Endothelial cell of umbilical vein (primary cell): ENCODE measurements around the gene ANKRD12. TPM values are rescaled to one million over a fixed set of nuclear protein-coding genes. Genes with fewer than 3 reads are reported as not detected.

ENCODE experiments used
- BruUV-seq: library from RNA; stranded (reverse); fragments of 400-500 nt; replicated peaks from 2 replicates; lab custom pipeline; 2021; lab: Mats Ljungman, UMichigan
- CTCF ChIA-PET: fragments of 300-600, 350-600 bp; sonication (Branson Sonifier 250); formaldehyde crosslinking; loops from one replicate; lab custom pipeline; 2021; ENCODE audit warnings: antibody characterized with exemption, inconsistent platforms; lab: Charles Lee
- POLR2A ChIA-PET: fragments of 300-600, 350-600 bp; sonication (Branson Sonifier 250); formaldehyde crosslinking; loops from one replicate; lab custom pipeline; 2021; ENCODE audit warnings: antibody characterized with exemption, inconsistent platforms; lab: Charles Lee
- DNase-seq: peaks from one replicate; pipeline ENCODE4 v3.0.0-alpha.2; 2011; ENCODE audit warnings: low read depth, low spot score
- FAIRE-seq: peaks from 2 replicates; lab custom pipeline; 2011; peaks lifted over from hg19 to GRCh38; lab: Jason Lieb, UNC
- H2AFZ ChIP-seq: 2 replicates; pipeline ENCODE4 v1.6.0; 2012; ENCODE audit warnings: low read depth, low read length, control low read depth, inconsistent platforms
- H3K27ac ChIP-seq: 2 replicates; pipeline ENCODE4 v1.5.1; 2011; ENCODE audit warnings: low read depth, mild to moderate bottlenecking, control low read depth, low read length, moderate library complexity; ENCODE audit not compliant: insufficient read depth
- H3K27me3 ChIP-seq, 2 experiments: 2 replicates each; pipeline versions ENCODE4 v1.6.0 to v1.6.1; 2011; ENCODE audit warnings: low read length in 2 of 2, mixed read lengths in 1 of 2; ENCODE audit not compliant: control insufficient read depth in 2 of 2, insufficient read depth in 2 of 2
- H3K36me3 ChIP-seq, 2 experiments: 2 replicates in 1 of 2; 3 replicates in 1 of 2; pipeline ENCODE4 v1.5.1; 2011; ENCODE audit warnings: low read length in 2 of 2, mild to moderate bottlenecking in 1 of 2, moderate library complexity in 1 of 2; ENCODE audit not compliant: control insufficient read depth in 2 of 2, insufficient read depth in 2 of 2; ENCODE audit errors: extremely low read depth in 1 of 2
- H3K4me1 ChIP-seq: 3 replicates; pipeline ENCODE4 v1.5.1; 2011; ENCODE audit warnings: mild to moderate bottlenecking, low read length; ENCODE audit not compliant: control insufficient read depth, insufficient read depth; ENCODE audit errors: extremely low read depth
- H3K4me2 ChIP-seq: 2 replicates; pipeline ENCODE4 v1.6.1; 2011; ENCODE audit warnings: low read length, control low read depth, mixed read lengths; ENCODE audit not compliant: insufficient read depth
- H3K4me3 ChIP-seq, 3 experiments: fragments of 200-600 bp in 1 of 3; sonication (generic), shearing (Covaris generic) in 1 of 3; replicated peaks in 1 of 3; 2 replicates each; pipeline ENCODE4 v1.5.1; 2011 to 2016; ENCODE audit warnings: control low read depth in 3 of 3, low read length in 3 of 3, mild to moderate bottlenecking in 2 of 3, inconsistent platforms in 1 of 3, low read depth in 1 of 3, moderate library complexity in 1 of 3; ENCODE audit not compliant: insufficient read depth in 1 of 3
- H3K79me2 ChIP-seq: 2 replicates; pipeline ENCODE4 v1.6.0; 2012; ENCODE audit warnings: low read length, inconsistent platforms; ENCODE audit not compliant: control insufficient read depth, insufficient read depth
- H3K9ac ChIP-seq: replicated peaks from 2 replicates; pipeline ENCODE3; 2011; ENCODE audit warnings: low read length, control low read depth; ENCODE audit not compliant: insufficient read depth; ENCODE audit errors: extremely low read depth
- H3K9me1 ChIP-seq: replicated peaks from 3 replicates; pipeline ENCODE4 v1.6.0; 2011; ENCODE audit warnings: mild to moderate bottlenecking, low read length; ENCODE audit not compliant: control insufficient read depth, insufficient read depth; ENCODE audit errors: extremely low read depth
- H3K9me3 ChIP-seq: replicated peaks from 2 replicates; pipeline ENCODE4 v1.5.1; 2012; ENCODE audit warnings: low read length, inconsistent platforms; ENCODE audit not compliant: control insufficient read depth, insufficient read depth
- H4K20me1 ChIP-seq: replicated peaks from 2 replicates; pipeline ENCODE3; 2011; ENCODE audit warnings: mild to moderate bottlenecking, low read length; ENCODE audit not compliant: control insufficient read depth, insufficient read depth; ENCODE audit errors: extremely low read depth
- FOS ChIP-seq: IDR thresholded peaks from 2 replicates; pipeline ENCODE4 v1.6.1; 2011; ENCODE audit warnings: mild to moderate bottlenecking, low read length, moderate library complexity, borderline replicate concordance; ENCODE audit not compliant: insufficient read depth
- JUN ChIP-seq: IDR thresholded peaks from 2 replicates; pipeline ENCODE4 v1.6.1; 2011; ENCODE audit warnings: borderline replicate concordance, low read depth; ENCODE audit not compliant: insufficient read length, insufficient read depth
- POLR2A ChIP-seq: IDR thresholded peaks from 2 replicates; pipeline ENCODE4 v1.6.1; 2012; ENCODE audit warnings: low read depth, mild to moderate bottlenecking, control low read depth, low read length
- POLR2AphosphoS5 ChIP-seq: IDR thresholded peaks from 2 replicates; pipeline ENCODE4 v1.6.1; 2012; ENCODE audit warnings: low read depth, mild to moderate bottlenecking, control low read depth, low read length, moderate library complexity; ENCODE audit not compliant: insufficient read depth
- dilution Hi-C: fragments of 300-500 bp; cut with MboI; formaldehyde crosslinking; loops from one replicate; pipeline ENCODE4 v1.15.0; 2019; ENCODE audit warnings: low sequenced_read_pairs; ENCODE audit not compliant: extremely low pct_ligation_motif_present
- intact Hi-C: fragments of 100-400 bp; cut with micrococcal nuclease; formaldehyde crosslinking; loops from one replicate; pipeline ENCODE4 v1.10.0; 2022
- polyA plus RNA-seq, 4 experiments: library from polyadenylated mRNA; depleted of rRNA in 3 of 4; stranded (reverse) in 3 of 4; unstranded in 1 of 4; fragments of >200 nt; gene quantifications; 2 replicates each; pipeline versions ENCODE4 v1.2.1 to v1.2.3, GENCODE V29; 2011 to 2012; ENCODE audit warnings: missing spikeins in 1 of 4
- total RNA-seq: library from RNA; stranded (reverse); gene quantifications from 2 replicates; pipeline ENCODE4 v1.2.3, GENCODE V29; 2021
- TF ChIP-seq, protein P1 (sequence below), 2 donors: IDR thresholded peaks; 1 replicate in 1 of 2; 2 replicates in 1 of 2; pipeline ENCODE4 v1.5.1; 2011; ENCODE audit warnings: low read length in 2 of 2, mild to moderate bottlenecking in 2 of 2, moderate library complexity in 2 of 2, control low read depth in 1 of 2, inconsistent platforms in 1 of 2, low read depth in 1 of 2; ENCODE audit not compliant: insufficient read depth in 1 of 2; ENCODE audit errors: extremely low read depth in 1 of 2

Gene ANKRD12
- total and polyA plus RNA-seq, 2 donors (not counting 3 experiments of a cell fraction or from before 2014, with no cell fraction given): 1.5 to 25.4 TPM

- H3K4me3 ChIP-seq: no peak overlapping the region
- DNase-seq: no peak
- no peaks in the 10 kb centered on the region for H4K20me1 ChIP-seq
- H3K4me1 ChIP-seq: peaks cover 15% of the 10 kb centered on the region
- H3K27ac ChIP-seq: no peak overlapping the region
- BruUV-seq: no TSS peak
- H3K9me1 ChIP-seq: no peaks in the 10 kb centered on the region
- POLR2A ChIA-PET: no interaction called here
- TF ChIP-seq, protein P1, sequence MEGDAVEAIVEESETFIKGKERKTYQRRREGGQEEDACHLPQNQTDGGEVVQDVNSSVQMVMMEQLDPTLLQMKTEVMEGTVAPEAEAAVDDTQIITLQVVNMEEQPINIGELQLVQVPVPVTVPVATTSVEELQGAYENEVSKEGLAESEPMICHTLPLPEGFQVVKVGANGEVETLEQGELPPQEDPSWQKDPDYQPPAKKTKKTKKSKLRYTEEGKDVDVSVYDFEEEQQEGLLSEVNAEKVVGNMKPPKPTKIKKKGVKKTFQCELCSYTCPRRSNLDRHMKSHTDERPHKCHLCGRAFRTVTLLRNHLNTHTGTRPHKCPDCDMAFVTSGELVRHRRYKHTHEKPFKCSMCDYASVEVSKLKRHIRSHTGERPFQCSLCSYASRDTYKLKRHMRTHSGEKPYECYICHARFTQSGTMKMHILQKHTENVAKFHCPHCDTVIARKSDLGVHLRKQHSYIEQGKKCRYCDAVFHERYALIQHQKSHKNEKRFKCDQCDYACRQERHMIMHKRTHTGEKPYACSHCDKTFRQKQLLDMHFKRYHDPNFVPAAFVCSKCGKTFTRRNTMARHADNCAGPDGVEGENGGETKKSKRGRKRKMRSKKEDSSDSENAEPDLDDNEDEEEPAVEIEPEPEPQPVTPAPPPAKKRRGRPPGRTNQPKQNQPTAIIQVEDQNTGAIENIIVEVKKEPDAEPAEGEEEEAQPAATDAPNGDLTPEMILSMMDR (IDR thresholded peaks at IDR 0.05; ENCODE audit: extremely low read depth in 1 of 2, insufficient read depth in 1 of 2, low read depth in 1 of 2, low read length in 2 of 2): no peak
- TF ChIP-seq POLR2AphosphoS5: no peak
- no peak for TF ChIP-seq FOS
- CTCF ChIA-PET: interaction anchor here (0.7 kb wide), 1 partner anchor 19 kb away, joined by 3 read pairs; no protein-coding TSS in a partner anchor
- peaks cover 7 to 39% of the 10 kb centered on the region in 2 experiments for H3K36me3 ChIP-seq
- FAIRE-seq: no peak
- H3K79me2 ChIP-seq: peaks cover 48% of the 10 kb centered on the region
- H3K9me3 ChIP-seq: no peaks in the 10 kb centered on the region
- H2AFZ ChIP-seq: no peak overlapping the region
- H3K27me3 ChIP-seq: no peaks in the 10 kb centered on the region
- intact Hi-C loops (no loop called here), dilution Hi-C loops (no loop called here)
- H3K9ac ChIP-seq: no peak overlapping the region
- no peak overlapping the region for H3K4me2 ChIP-seq
Measured at GRCh38 chr18:9123520-9123919, 13.1 kb upstream of the ANKRD12 start.

DNA sequence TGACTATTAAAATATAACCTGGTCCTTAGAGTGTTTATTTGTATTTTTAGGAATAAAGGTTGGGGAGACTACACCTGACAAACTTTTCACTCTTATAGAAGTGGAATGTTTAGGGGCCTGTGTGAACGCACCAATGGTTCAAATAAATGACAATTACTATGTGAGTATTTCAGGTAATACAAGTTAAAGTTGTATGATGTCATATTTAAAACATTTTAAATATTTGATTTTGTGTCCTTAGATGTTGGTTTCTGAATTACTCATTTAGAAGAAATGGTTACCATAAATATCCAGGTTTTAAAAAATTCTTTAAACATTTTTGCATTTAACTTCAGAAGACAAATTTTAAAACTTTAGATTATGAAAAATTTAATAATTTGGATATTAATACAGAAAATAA lies 11.8 kb upstream of the ANKRD12 start:
- Histone ChIP-seq H2AFZ (no peak overlapping the region), H3K9me1 (no peaks in the 10 kb centered on the region), H3K27ac (no peak overlapping the region), H4K20me1 (no peaks in the 10 kb centered on the region), H3K4me3 (no peak overlapping the region), H3K4me2 (no peak overlapping the region), H3K4me1 (peaks cover 2% of the 10 kb centered on the region), H3K79me2 (peaks cover 42% of the 10 kb centered on the region), H3K27me3 (no peaks in the 10 kb centered on the region), H3K9ac (no peak overlapping the region), H3K9me3 (no peaks in the 10 kb centered on the region), H3K36me3 (peaks cover 12 to 44% of the 10 kb centered on the region in 2 experiments)
- dilution Hi-C loops: no loop called here
- CTCF ChIA-PET: interaction anchor here (0.8 to 3.5 kb wide), 3 partner anchors 7 to 12 kb away, joined by 3 to 11 read pairs (median 5); no protein-coding TSS in a partner anchor
- DNase-seq: no peak
- POLR2A ChIA-PET: interaction anchor here (0.7 kb wide), 1 partner anchor 7 kb away, joined by 3 read pairs; no protein-coding TSS in a partner anchor
- intact Hi-C loops: no loop called here
- TF ChIP-seq FOS (no peak), POLR2A (no peak), JUN (no peak)
- no TSS peak for BruUV-seq
- FAIRE-seq: no peak
